Endothelial cell of umbilical vein (primary cell): ENCODE measurements around the gene RPL3. TPM values are rescaled to one million over a fixed set of nuclear protein-coding genes. Genes with fewer than 3 reads are reported as not detected.

ENCODE experiments used
- BruUV-seq: library from RNA; stranded (reverse); fragments of 400-500 nt; replicated peaks from 2 replicates; lab custom pipeline; 2021; lab: Mats Ljungman, UMichigan
- CTCF ChIA-PET: fragments of 300-600, 350-600 bp; sonication (Branson Sonifier 250); formaldehyde crosslinking; loops from one replicate; lab custom pipeline; 2021; ENCODE audit warnings: antibody characterized with exemption, inconsistent platforms; lab: Charles Lee
- POLR2A ChIA-PET: fragments of 300-600, 350-600 bp; sonication (Branson Sonifier 250); formaldehyde crosslinking; loops from one replicate; lab custom pipeline; 2021; ENCODE audit warnings: antibody characterized with exemption, inconsistent platforms; lab: Charles Lee
- DNase-seq: peaks from one replicate; pipeline ENCODE4 v3.0.0-alpha.2; 2011; ENCODE audit warnings: low read depth, low spot score
- FAIRE-seq: peaks from 2 replicates; lab custom pipeline; 2011; peaks lifted over from hg19 to GRCh38; lab: Jason Lieb, UNC
- H2AFZ ChIP-seq: 2 replicates; pipeline ENCODE4 v1.6.0; 2012; ENCODE audit warnings: low read depth, low read length, control low read depth, inconsistent platforms
- H3K27ac ChIP-seq: 2 replicates; pipeline ENCODE4 v1.5.1; 2011; ENCODE audit warnings: low read depth, mild to moderate bottlenecking, control low read depth, low read length, moderate library complexity; ENCODE audit not compliant: insufficient read depth
- H3K27me3 ChIP-seq, 2 experiments: 2 replicates each; pipeline versions ENCODE4 v1.6.0 to v1.6.1; 2011; ENCODE audit warnings: low read length in 2 of 2, mixed read lengths in 1 of 2; ENCODE audit not compliant: control insufficient read depth in 2 of 2, insufficient read depth in 2 of 2
- H3K36me3 ChIP-seq, 2 experiments: 2 replicates in 1 of 2; 3 replicates in 1 of 2; pipeline ENCODE4 v1.5.1; 2011; ENCODE audit warnings: low read length in 2 of 2, mild to moderate bottlenecking in 1 of 2, moderate library complexity in 1 of 2; ENCODE audit not compliant: control insufficient read depth in 2 of 2, insufficient read depth in 2 of 2; ENCODE audit errors: extremely low read depth in 1 of 2
- H3K4me1 ChIP-seq: 3 replicates; pipeline ENCODE4 v1.5.1; 2011; ENCODE audit warnings: mild to moderate bottlenecking, low read length; ENCODE audit not compliant: control insufficient read depth, insufficient read depth; ENCODE audit errors: extremely low read depth
- H3K4me2 ChIP-seq: 2 replicates; pipeline ENCODE4 v1.6.1; 2011; ENCODE audit warnings: low read length, control low read depth, mixed read lengths; ENCODE audit not compliant: insufficient read depth
- H3K4me3 ChIP-seq, 3 experiments: fragments of 200-600 bp in 1 of 3; sonication (generic), shearing (Covaris generic) in 1 of 3; replicated peaks in 1 of 3; 2 replicates each; pipeline ENCODE4 v1.5.1; 2011 to 2016; ENCODE audit warnings: control low read depth in 3 of 3, low read length in 3 of 3, mild to moderate bottlenecking in 2 of 3, inconsistent platforms in 1 of 3, low read depth in 1 of 3, moderate library complexity in 1 of 3; ENCODE audit not compliant: insufficient read depth in 1 of 3
- H3K79me2 ChIP-seq: 2 replicates; pipeline ENCODE4 v1.6.0; 2012; ENCODE audit warnings: low read length, inconsistent platforms; ENCODE audit not compliant: control insufficient read depth, insufficient read depth
- H3K9ac ChIP-seq: replicated peaks from 2 replicates; pipeline ENCODE3; 2011; ENCODE audit warnings: low read length, control low read depth; ENCODE audit not compliant: insufficient read depth; ENCODE audit errors: extremely low read depth
- H3K9me1 ChIP-seq: replicated peaks from 3 replicates; pipeline ENCODE4 v1.6.0; 2011; ENCODE audit warnings: mild to moderate bottlenecking, low read length; ENCODE audit not compliant: control insufficient read depth, insufficient read depth; ENCODE audit errors: extremely low read depth
- H3K9me3 ChIP-seq: replicated peaks from 2 replicates; pipeline ENCODE4 v1.5.1; 2012; ENCODE audit warnings: low read length, inconsistent platforms; ENCODE audit not compliant: control insufficient read depth, insufficient read depth
- H4K20me1 ChIP-seq: replicated peaks from 2 replicates; pipeline ENCODE3; 2011; ENCODE audit warnings: mild to moderate bottlenecking, low read length; ENCODE audit not compliant: control insufficient read depth, insufficient read depth; ENCODE audit errors: extremely low read depth
- CTCF ChIP-seq, 2 donors: IDR thresholded peaks; 1 replicate in 1 of 2; 2 replicates in 1 of 2; pipeline ENCODE4 v1.5.1; 2011; ENCODE audit warnings: low read length in 2 of 2, mild to moderate bottlenecking in 2 of 2, moderate library complexity in 2 of 2, control low read depth in 1 of 2, inconsistent platforms in 1 of 2, low read depth in 1 of 2; ENCODE audit not compliant: insufficient read depth in 1 of 2; ENCODE audit errors: extremely low read depth in 1 of 2
- EZH2 ChIP-seq: IDR thresholded peaks from 2 replicates; pipeline ENCODE4 v1.6.1; 2012; ENCODE audit warnings: borderline replicate concordance, low read depth, mild to moderate bottlenecking, moderate library complexity, low read length, inconsistent platforms; ENCODE audit not compliant: severe bottlenecking
- FOS ChIP-seq: IDR thresholded peaks from 2 replicates; pipeline ENCODE4 v1.6.1; 2011; ENCODE audit warnings: mild to moderate bottlenecking, low read length, moderate library complexity, borderline replicate concordance; ENCODE audit not compliant: insufficient read depth
- GATA2 ChIP-seq: IDR thresholded peaks from 2 replicates; pipeline ENCODE4 v1.7.0; 2011; ENCODE audit warnings: low read depth, mild to moderate bottlenecking, moderate library complexity, mixed read lengths, low read length; ENCODE audit not compliant: insufficient read length, insufficient read depth
- JUN ChIP-seq: IDR thresholded peaks from 2 replicates; pipeline ENCODE4 v1.6.1; 2011; ENCODE audit warnings: borderline replicate concordance, low read depth; ENCODE audit not compliant: insufficient read length, insufficient read depth
- MAX ChIP-seq: IDR thresholded peaks from 2 replicates; pipeline ENCODE4 v1.6.1; 2011; ENCODE audit not compliant: insufficient read depth, insufficient read length
- MYC ChIP-seq: IDR thresholded peaks from one replicate; pipeline ENCODE4 v1.6.1; 2011; ENCODE audit warnings: mild to moderate bottlenecking, low read depth, low read length
- POLR2A ChIP-seq: IDR thresholded peaks from 2 replicates; pipeline ENCODE4 v1.6.1; 2012; ENCODE audit warnings: low read depth, mild to moderate bottlenecking, control low read depth, low read length
- POLR2AphosphoS5 ChIP-seq: IDR thresholded peaks from 2 replicates; pipeline ENCODE4 v1.6.1; 2012; ENCODE audit warnings: low read depth, mild to moderate bottlenecking, control low read depth, low read length, moderate library complexity; ENCODE audit not compliant: insufficient read depth
- dilution Hi-C: fragments of 300-500 bp; cut with MboI; formaldehyde crosslinking; loops from one replicate; pipeline ENCODE4 v1.15.0; 2019; ENCODE audit warnings: low sequenced_read_pairs; ENCODE audit not compliant: extremely low pct_ligation_motif_present
- intact Hi-C: fragments of 100-400 bp; cut with micrococcal nuclease; formaldehyde crosslinking; loops from one replicate; pipeline ENCODE4 v1.10.0; 2022
- polyA plus RNA-seq, 4 experiments: library from polyadenylated mRNA; depleted of rRNA in 3 of 4; stranded (reverse) in 3 of 4; unstranded in 1 of 4; fragments of >200 nt; gene quantifications; 2 replicates each; pipeline versions ENCODE4 v1.2.1 to v1.2.3, GENCODE V29; 2011 to 2012; ENCODE audit warnings: missing spikeins in 1 of 4
- total RNA-seq: library from RNA; stranded (reverse); gene quantifications from 2 replicates; pipeline ENCODE4 v1.2.3, GENCODE V29; 2021

Gene RPL3
- total and polyA plus RNA-seq, 2 donors (not counting 3 experiments of a cell fraction or from before 2014, with no cell fraction given), result 1,954 to 4,065 TPM

- Histone ChIP-seq H3K9me3 (no peaks in the 10 kb centered on the region), H3K27ac (no peak overlapping the region), H3K4me3 (no peak overlapping the region), H3K9ac (no peak overlapping the region), H4K20me1 (no peaks in the 10 kb centered on the region), H3K27me3 (no peaks in the 10 kb centered on the region), H2AFZ (peak overlapping the region; percentile 85), H3K4me1 (peaks cover 10% of the 10 kb centered on the region), H3K79me2 (no peaks in the 10 kb centered on the region), H3K4me2 (no peak overlapping the region), H3K36me3 (no peaks in the 10 kb centered on the region), H3K9me1 (no peaks in the 10 kb centered on the region)
- no peak for DNase-seq
- dilution Hi-C loops, result no loop called here
- ChIA-PET POLR2A (interaction anchor here (0.9 kb wide), 1 partner anchor 13 kb away, joined by 3 read pairs; no protein-coding TSS in a partner anchor), CTCF (interaction anchor here (1.2 to 2.0 kb wide), 3 partner anchors 8 to 13 kb away, joined by 3 to 6 read pairs (median 3); no protein-coding TSS in a partner anchor)
- intact Hi-C loops, result no loop called here
- no peak for TF ChIP-seq CTCF (IDR thresholded peaks at IDR 0.05; ENCODE audit: extremely low read depth in 1 of 2, insufficient read depth in 1 of 2, low read depth in 1 of 2, low read length in 2 of 2)
- no peak for TF ChIP-seq FOS
- TF ChIP-seq JUN, result no peak
- TF ChIP-seq GATA2, result no peak
- no peak for TF ChIP-seq MAX
- no peak for TF ChIP-seq POLR2A
- no peak for TF ChIP-seq EZH2
- no peak for TF ChIP-seq MYC
- no peak for TF ChIP-seq POLR2AphosphoS5
- FAIRE-seq, result peak; percentile 28
- no TSS peak for BruUV-seq
Measured at GRCh38 chr22:39298241-39298987, 21.0 kb downstream of the RPL3 start.
